ENCODE measurements around the gene CCL15.

The CCL15 gene

DNA sequence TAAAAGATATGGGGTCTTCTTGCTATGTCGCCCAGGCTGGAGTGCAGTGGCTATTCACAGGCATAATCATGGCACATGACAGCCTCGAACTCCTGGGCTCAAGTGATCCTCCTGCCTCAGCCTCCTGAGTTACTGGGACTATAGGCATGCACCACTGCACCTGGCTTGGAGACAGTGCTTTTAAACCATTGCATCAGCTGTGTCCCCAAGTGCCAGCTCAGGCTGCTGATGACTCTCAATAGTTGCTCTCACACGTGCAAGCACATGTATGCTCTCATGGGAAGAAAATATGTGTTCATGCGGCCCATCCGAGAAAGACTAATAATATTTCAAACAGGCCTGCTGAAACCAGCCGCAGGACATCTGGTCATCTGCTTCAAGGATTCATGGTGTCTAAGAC, 28.8 kb downstream of the CCL15 start:
- Histone ChIP-seq H3K27ac (ENCODE audit: low read depth, low read length, poor library complexity, severe bottlenecking) (no peak overlapping the region), H3K4me2 (ENCODE audit: low read length) (no peak overlapping the region), H3K4me3 (ENCODE audit: low read depth, low read length, poor library complexity, severe bottlenecking) (no peak overlapping the region), H2AFZ (ENCODE audit: low read length) (no peak overlapping the region), H3K9me2 (ENCODE audit: low read depth, low read length) (no peaks in the 10 kb centered on the region), H4K20me1 (ENCODE audit: insufficient read depth, low read length) (no peaks in the 10 kb centered on the region), H3F3A (ENCODE audit: insufficient read depth, low read length) (no peaks in the 10 kb centered on the region), H3K9me3 (ENCODE audit: low read length) (no peaks in the 10 kb centered on the region), H3K9ac (ENCODE audit: low read length) (no peak overlapping the region), H3K36me3 (ENCODE audit: insufficient read depth, low read length) (no peaks in the 10 kb centered on the region), H3K4me1 (ENCODE audit: insufficient read depth, low read length, severe bottlenecking) (no peaks in the 10 kb centered on the region), H3K79me2 (ENCODE audit: insufficient read depth, low read length) (no peaks in the 10 kb centered on the region), H3K27me3 (ENCODE audit: insufficient read depth, low read length) (no peaks in the 10 kb centered on the region)
- TF ChIP-seq EZH2 (IDR thresholded peaks at IDR 0.05; ENCODE audit: borderline replicate concordance, low read length) (no peak), CTCF (IDR thresholded peaks at IDR 0.05; ENCODE audit: low read length) (no peak)

- Histone ChIP-seq H4K20me1 (ENCODE audit: insufficient read depth, low read length) (no peaks in the 10 kb centered on the region), H3K9me2 (ENCODE audit: low read depth, low read length) (no peaks in the 10 kb centered on the region), H3K4me1 (ENCODE audit: insufficient read depth, low read length, severe bottlenecking) (no peaks in the 10 kb centered on the region), H3K36me3 (ENCODE audit: insufficient read depth, low read length) (no peaks in the 10 kb centered on the region), H3K4me3 (ENCODE audit: low read depth, low read length, poor library complexity, severe bottlenecking) (no peak overlapping the region), H3K9ac (ENCODE audit: low read length) (no peak overlapping the region), H3K4me2 (ENCODE audit: low read length) (no peak overlapping the region), H2AFZ (ENCODE audit: low read length) (no peak overlapping the region), H3K27ac (ENCODE audit: low read depth, low read length, poor library complexity, severe bottlenecking) (no peak overlapping the region), H3K9me3 (ENCODE audit: low read length) (no peaks in the 10 kb centered on the region), H3F3A (ENCODE audit: insufficient read depth, low read length) (no peaks in the 10 kb centered on the region), H3K79me2 (ENCODE audit: insufficient read depth, low read length) (no peaks in the 10 kb centered on the region), H3K27me3 (ENCODE audit: insufficient read depth, low read length) (no peaks in the 10 kb centered on the region)
- TF ChIP-seq EZH2 (IDR thresholded peaks at IDR 0.05; ENCODE audit: borderline replicate concordance, low read length) (no peak), CTCF (IDR thresholded peaks at IDR 0.05; ENCODE audit: low read length) (no peak)
Observed at GRCh38 chr17:35972066-35972465, 29.3 kb downstream of the CCL15 start.

GRCh38 chr17:35969558-35970380, 31.6 kb downstream of the CCL15 start:
- no peaks in the 10 kb centered on the region for H3K27me3 ChIP-seq (ENCODE audit: insufficient read depth, low read length)
- TF ChIP-seq CTCF (IDR thresholded peaks at IDR 0.05; ENCODE audit: low read length) (peak; percentile 78), EZH2 (IDR thresholded peaks at IDR 0.05; ENCODE audit: borderline replicate concordance, low read length) (no peak)
- no peak overlapping the region for H3K9ac ChIP-seq (ENCODE audit: low read length)
- H3K27ac ChIP-seq (ENCODE audit: low read depth, low read length, poor library complexity, severe bottlenecking), result no peak overlapping the region
- H3F3A ChIP-seq (ENCODE audit: insufficient read depth, low read length), result no peaks in the 10 kb centered on the region
- no peaks in the 10 kb centered on the region for H4K20me1 ChIP-seq (ENCODE audit: insufficient read depth, low read length)
- H3K4me2 ChIP-seq (ENCODE audit: low read length), result no peak overlapping the region
- no peaks in the 10 kb centered on the region for H3K9me2 ChIP-seq (ENCODE audit: low read depth, low read length)
- H3K36me3 ChIP-seq (ENCODE audit: insufficient read depth, low read length), result no peaks in the 10 kb centered on the region
- no peak overlapping the region for H3K4me3 ChIP-seq (ENCODE audit: low read depth, low read length, poor library complexity, severe bottlenecking)
- H3K79me2 ChIP-seq (ENCODE audit: insufficient read depth, low read length), result no peaks in the 10 kb centered on the region
- no peaks in the 10 kb centered on the region for H3K4me1 ChIP-seq (ENCODE audit: insufficient read depth, low read length, severe bottlenecking)
- no peaks in the 10 kb centered on the region for H3K9me3 ChIP-seq (ENCODE audit: low read length)
- no peak overlapping the region for H2AFZ ChIP-seq (ENCODE audit: low read length)
